GM19468 (cell line): Measurements from ENCODE around the gene KIAA1328.
A peak's percentile ranks its signal among the peaks of the same experiment; 100 is the strongest.
"Not testable (repeated sequence)": the region's sequence is repeated elsewhere in the genome, so short reads cannot be mapped to it uniquely, and the experiment has no call there.

Experiments used
- ATAC-seq: cut with Tn5 transposase; IDR thresholded peaks from one replicate; pipeline ENCODE4 v1.9.1; 2021; ENCODE audit warnings: mild to moderate bottlenecking, moderate library complexity, moderate number of reproducible peaks; ENCODE audit not compliant: unreplicated experiment; ENCODE audit errors: extremely low read depth

KIAA1328 gene

GRCh38 chr18:36828630-36829361 is at the start of gene KIAA1328, which contains the start of gene TPGS2:
KIAA1328 (plus strand) TSS chr18:36829127; CDS start chr18:36829139, 12 bp downstream.
TPGS2 (minus strand) TSS chr18:36829002; CDS start chr18:36828767, 235 bp downstream.
- peak; percentile 92 for ATAC-seq

GRCh38 chr18:36780748-36781147 is 48.2 kb upstream of the KIAA1328 start:
- ATAC-seq: no peak

GRCh38 chr18:36782710-36783109 is 46.2 kb upstream of the KIAA1328 start:
- ATAC-seq: no peak

- ATAC-seq: no peak
Observed at GRCh38 chr18:36783792-36784191, 45.1 kb upstream of the KIAA1328 start.

- ATAC-seq: no peak
Observed at GRCh38 chr18:36786686-36787085, 42.2 kb upstream of the KIAA1328 start.

GRCh38 chr18:36792634-36793283 is 36.2 kb upstream of the KIAA1328 start:
- no peak for ATAC-seq

GRCh38 chr18:36798738-36799473 is 30.0 kb upstream of the KIAA1328 start:
- ATAC-seq: no peak

GRCh38 chr18:36805105-36805504 is 23.8 kb upstream of the KIAA1328 start:
- ATAC-seq: no peak

- no peak for ATAC-seq
Observed at GRCh38 chr18:36808681-36809080, 20.2 kb upstream of the KIAA1328 start.

GRCh38 chr18:36809590-36810381 is 19.1 kb upstream of the KIAA1328 start:
- ATAC-seq: peak; percentile 75

- no peak for ATAC-seq
Observed at GRCh38 chr18:36811430-36811829, 17.5 kb upstream of the KIAA1328 start.

GRCh38 chr18:36811955-36812354 is 17.0 kb upstream of the KIAA1328 start:
- ATAC-seq: no peak

GRCh38 chr18:36812678-36813077 is 16.2 kb upstream of the KIAA1328 start:
- ATAC-seq: no peak

GRCh38 chr18:36813101-36813775 is 15.7 kb upstream of the KIAA1328 start:
- no peak for ATAC-seq

- no peak for ATAC-seq
Observed at GRCh38 chr18:36813824-36814223, 15.1 kb upstream of the KIAA1328 start.

- no peak for ATAC-seq
Observed at GRCh38 chr18:36814994-36815393, 13.9 kb upstream of the KIAA1328 start.

- not testable (repeated sequence) for ATAC-seq
Observed at GRCh38 chr18:36816096-36816495, 12.8 kb upstream of the KIAA1328 start.

- ATAC-seq: no peak
Observed at GRCh38 chr18:36817039-36817438, 11.9 kb upstream of the KIAA1328 start.

GRCh38 chr18:36818652-36819051 is 10.3 kb upstream of the KIAA1328 start:
- no peak for ATAC-seq

- no peak for ATAC-seq
Observed at GRCh38 chr18:36819621-36820020, 9.3 kb upstream of the KIAA1328 start.
